Measurements from ENCODE around the gene TRMT61B. TPM values are rescaled to one million over a fixed set of nuclear protein-coding genes. Genes with fewer than 3 reads are reported as not detected.
A peak's percentile ranks its signal among the peaks of the same experiment; 100 is the strongest.

TRMT61B gene
- total and polyA plus RNA-seq, 2 of the 13 experiments (the other 11 are each of a cell fraction or from before 2014, with no cell fraction given): 19.7 to 23.5 TPM

- no peak for TF ChIP-seq DBP (CRISPR knock-in tag; IDR thresholded peaks at IDR 0.05; ENCODE audit: not compliant biosample characterization)
- TF ChIP-seq ZSCAN25 (CRISPR knock-in tag; IDR thresholded peaks at IDR 0.05): peak; percentile 2; the same call in 1 of the 2 replicates
- peak; percentile 95 for TF ChIP-seq ZFX (CRISPR knock-in tag; IDR thresholded peaks at IDR 0.05; ENCODE audit: low read depth)
- TF ChIP-seq ZNF672 (CRISPR knock-in tag; IDR thresholded peaks at IDR 0.05): no peak
- TF ChIP-seq ZNF275 (CRISPR knock-in tag; IDR thresholded peaks at IDR 0.05; ENCODE audit: borderline replicate concordance): peak; percentile 41; the same call in 1 of the 2 replicates
- no peak for TF ChIP-seq ZBTB46 (CRISPR knock-in tag; IDR thresholded peaks at IDR 0.05; ENCODE audit: borderline replicate concordance)
- TF ChIP-seq ZNF770 (CRISPR knock-in tag; IDR thresholded peaks at IDR 0.05): peak; percentile 48
- TF ChIP-seq ZNF512 (CRISPR knock-in tag; IDR thresholded peaks at IDR 0.05): no peak
- TF ChIP-seq MTF1 (CRISPR knock-in tag; IDR thresholded peaks at IDR 0.05): no peak
- no peak for TF ChIP-seq ZNF446 (CRISPR knock-in tag; IDR thresholded peaks at IDR 0.05)
- TF ChIP-seq DNMT1 (CRISPR knock-in tag; IDR thresholded peaks at IDR 0.05): no peak; the same call in 1 of the 2 replicates
- TF ChIP-seq KDM5B (CRISPR knock-in tag; IDR thresholded peaks at IDR 0.05; ENCODE audit: borderline replicate concordance): peak; percentile 80; the same call in 1 of the 2 replicates
- peak; percentile 46; the same call in 1 of the 2 replicates for TF ChIP-seq RAD21 (CRISPR knock-in tag; IDR thresholded peaks at IDR 0.05)
- TF ChIP-seq ZNF790 (CRISPR knock-in tag; IDR thresholded peaks at IDR 0.05; ENCODE audit: borderline replicate concordance): peak; percentile 92
- TF ChIP-seq CENPT (CRISPR knock-in tag; IDR thresholded peaks at IDR 0.05; ENCODE audit: low read depth): no peak
- peak; percentile 90 for TF ChIP-seq ZNF501 (CRISPR knock-in tag; IDR thresholded peaks at IDR 0.05)
- peak; percentile 98 for TF ChIP-seq ZNF451 (CRISPR knock-in tag; IDR thresholded peaks at IDR 0.05)
- no peak for TF ChIP-seq RFX3 (CRISPR knock-in tag; IDR thresholded peaks at IDR 0.05)
- peak; percentile 79 for TF ChIP-seq HNF1B (CRISPR knock-in tag; IDR thresholded peaks at IDR 0.05)
- no peak for TF ChIP-seq MBD4 (IDR thresholded peaks at IDR 0.05; ENCODE audit: borderline replicate concordance, low read length)
Observed at GRCh38 chr2:28894470-28895188, 24.5 kb upstream of the TRMT61B start, which contains the start of gene WDR43 (continued).
